Keratinocyte (primary cell): ENCODE results near the gene LRRC37B.
"Not testable (repeated sequence)": the region's sequence is repeated elsewhere in the genome, so short reads cannot be mapped to it uniquely, and the experiment has no call there.

Source experiments
- EZH2 ChIP-seq: IDR thresholded peaks from one replicate; pipeline ENCODE4 v1.6.1; 2012; ENCODE audit warnings: inconsistent platforms, mild to moderate bottlenecking, low read length, moderate library complexity
- TF ChIP-seq, protein P1 (sequence below), 3 experiments: IDR thresholded peaks in 1 of 3; conservative IDR thresholded peaks in 1 of 3; optimal IDR thresholded peaks in 1 of 3; 2 replicates in 2 of 3; 3 replicates in 1 of 3; pipeline versions ENCODE3 to v1.5.1; 2011; ENCODE audit warnings: low read length in 3 of 3, mild to moderate bottlenecking in 3 of 3, moderate library complexity in 2 of 3, control low read depth in 1 of 3, inconsistent platforms in 1 of 3; ENCODE audit not compliant: insufficient read depth in 2 of 3; ENCODE audit errors: extremely low read depth in 1 of 3

DNA sequence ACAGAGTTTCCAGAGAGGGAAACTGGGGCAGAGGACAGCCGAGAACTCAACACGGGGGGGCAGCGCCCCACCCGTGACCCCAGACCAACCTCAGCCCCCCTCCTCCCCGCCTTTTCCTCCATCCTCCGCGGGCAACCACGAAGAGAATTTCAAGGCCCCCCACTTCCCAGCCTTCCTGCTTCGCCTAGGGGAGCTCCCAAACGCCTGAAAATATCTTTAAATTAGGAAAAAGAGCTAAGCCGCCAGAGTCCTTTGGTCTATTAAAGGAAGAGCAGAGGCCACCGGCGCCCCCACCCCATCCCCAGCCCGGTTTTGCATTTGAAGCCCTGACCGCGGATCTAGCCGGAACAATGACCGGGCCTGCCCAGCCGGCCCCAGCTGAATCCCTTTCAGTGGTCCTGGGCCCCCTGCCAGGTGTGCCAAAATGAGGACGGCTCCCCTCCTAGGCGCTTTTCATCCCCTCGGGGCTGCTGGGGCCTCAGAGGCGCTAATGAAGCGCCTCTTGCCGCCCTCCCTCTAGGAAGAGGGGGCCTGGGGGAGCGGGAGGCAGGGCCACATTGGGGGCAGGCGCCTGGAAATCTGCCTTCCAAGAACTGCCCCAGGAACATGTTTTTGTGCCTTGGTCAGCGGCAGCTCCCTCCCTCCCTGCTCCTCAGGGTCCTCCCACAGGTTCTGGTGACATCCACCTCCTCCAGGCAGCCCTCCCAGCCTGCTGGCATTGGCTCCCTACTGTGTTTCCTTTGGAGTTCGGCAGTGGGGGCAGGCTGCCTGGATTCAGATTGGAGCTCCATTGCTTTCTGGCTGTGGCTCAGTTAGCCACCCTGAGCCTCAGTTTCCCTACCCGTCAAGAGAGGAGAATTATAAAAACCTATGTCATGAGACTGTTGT is 78.0 kb downstream of the LRRC37B start:
- TF ChIP-seq, protein P1, sequence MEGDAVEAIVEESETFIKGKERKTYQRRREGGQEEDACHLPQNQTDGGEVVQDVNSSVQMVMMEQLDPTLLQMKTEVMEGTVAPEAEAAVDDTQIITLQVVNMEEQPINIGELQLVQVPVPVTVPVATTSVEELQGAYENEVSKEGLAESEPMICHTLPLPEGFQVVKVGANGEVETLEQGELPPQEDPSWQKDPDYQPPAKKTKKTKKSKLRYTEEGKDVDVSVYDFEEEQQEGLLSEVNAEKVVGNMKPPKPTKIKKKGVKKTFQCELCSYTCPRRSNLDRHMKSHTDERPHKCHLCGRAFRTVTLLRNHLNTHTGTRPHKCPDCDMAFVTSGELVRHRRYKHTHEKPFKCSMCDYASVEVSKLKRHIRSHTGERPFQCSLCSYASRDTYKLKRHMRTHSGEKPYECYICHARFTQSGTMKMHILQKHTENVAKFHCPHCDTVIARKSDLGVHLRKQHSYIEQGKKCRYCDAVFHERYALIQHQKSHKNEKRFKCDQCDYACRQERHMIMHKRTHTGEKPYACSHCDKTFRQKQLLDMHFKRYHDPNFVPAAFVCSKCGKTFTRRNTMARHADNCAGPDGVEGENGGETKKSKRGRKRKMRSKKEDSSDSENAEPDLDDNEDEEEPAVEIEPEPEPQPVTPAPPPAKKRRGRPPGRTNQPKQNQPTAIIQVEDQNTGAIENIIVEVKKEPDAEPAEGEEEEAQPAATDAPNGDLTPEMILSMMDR (optimal IDR thresholded peaks at IDR 0.05 in 1 of 3, IDR thresholded peaks at IDR 0.05 in 1 of 3, conservative IDR thresholded peaks at IDR 0.05 in 1 of 3; ENCODE audit: extremely low read depth in 1 of 3, insufficient read depth in 2 of 3, low read length in 3 of 3): not testable (repeated sequence)
- TF ChIP-seq EZH2: not testable (repeated sequence)
